Hematopoietic multipotent progenitor cell treated with erythropoietin and hydrocortisone succinate and interleukin-3 and kit ligand, for 8 days (in vitro differentiated cells): ENCODE measurements around the gene UCK1.

ENCODE experiments used
- DNase-seq: peaks from one replicate; pipeline ENCODE4 v3.0.0-alpha.2; 2015

The UCK1 gene

GRCh38 chr9:131494296-131494870 is 36.7 kb downstream of the UCK1 start:
- no peak for DNase-seq

GRCh38 chr9:131492070-131492469 is 39.0 kb downstream of the UCK1 start:
- no peak for DNase-seq

- DNase-seq, result no peak
Measured at GRCh38 chr9:131491001-131491710, 39.9 kb downstream of the UCK1 start.

- DNase-seq, result no peak
Measured at GRCh38 chr9:131490514-131490913, 40.5 kb downstream of the UCK1 start.

- no peak for DNase-seq
Measured at GRCh38 chr9:131487621-131488031, 43.4 kb downstream of the UCK1 start.

- DNase-seq, result no peak
Measured at GRCh38 chr9:131487001-131487400, 44.1 kb downstream of the UCK1 start.

GRCh38 chr9:131485728-131486422 is 45.2 kb downstream of the UCK1 start:
- no peak for DNase-seq

- DNase-seq, result no peak
Measured at GRCh38 chr9:131485206-131485605, 45.9 kb downstream of the UCK1 start.

- DNase-seq, result no peak
Measured at GRCh38 chr9:131484560-131485185, 46.4 kb downstream of the UCK1 start.

GRCh38 chr9:131484051-131484445 is 47.0 kb downstream of the UCK1 start:
- no peak for DNase-seq

GRCh38 chr9:131483319-131484050 is 47.6 kb downstream of the UCK1 start:
- no peak for DNase-seq

GRCh38 chr9:131482343-131483006 is 48.6 kb downstream of the UCK1 start:
- DNase-seq, result no peak

- DNase-seq, result no peak
Measured at GRCh38 chr9:131481441-131482342, 49.4 kb downstream of the UCK1 start.

GRCh38 chr9:131480258-131480657 is 50.8 kb downstream of the UCK1 start:
- DNase-seq, result no peak

GRCh38 chr9:131478911-131479310 is 52.2 kb downstream of the UCK1 start:
- DNase-seq, result no peak

- peak; percentile 54 for DNase-seq
Measured at GRCh38 chr9:131478421-131478868, 52.6 kb downstream of the UCK1 start.

- DNase-seq, result no peak
Measured at GRCh38 chr9:131477816-131478419, 53.1 kb downstream of the UCK1 start.

GRCh38 chr9:131477367-131477766 is 53.7 kb downstream of the UCK1 start:
- no peak for DNase-seq

GRCh38 chr9:131476777-131477345 is 54.2 kb downstream of the UCK1 start:
- no peak for DNase-seq
